ENCODE results near the gene RTP2.

GRCh38 chr3:187722206-187722612 lies 19.9 kb upstream of the RTP2 start:
- no peak for TF ChIP-seq CTCF (IDR thresholded peaks at IDR 0.05; ENCODE audit: low read depth, low read length)
- no peak for TF ChIP-seq POLR2A (IDR thresholded peaks at IDR 0.05; ENCODE audit: extremely low read depth, insufficient read length)
- TF ChIP-seq MYC (IDR thresholded peaks at IDR 0.05; ENCODE audit: low read depth, low read length): no peak
- TF ChIP-seq, protein P1, sequence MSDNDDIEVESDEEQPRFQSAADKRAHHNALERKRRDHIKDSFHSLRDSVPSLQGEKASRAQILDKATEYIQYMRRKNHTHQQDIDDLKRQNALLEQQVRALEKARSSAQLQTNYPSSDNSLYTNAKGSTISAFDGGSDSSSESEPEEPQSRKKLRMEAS (IDR thresholded peaks at IDR 0.05; ENCODE audit: low read depth, low read length): no peak
